Muscle of back (tissue), 13 donors: ENCODE data around the gene IL1RAPL2. TPM values are rescaled to one million over a fixed set of nuclear protein-coding genes. Genes with fewer than 3 reads are reported as not detected.
"Not testable (repeated sequence)": the region's sequence is repeated elsewhere in the genome, so short reads cannot be mapped to it uniquely, and the experiment has no call there.

Source experiments
- DNase-seq, 3 donors: peaks; one replicate each; pipeline versions ENCODE4 v3.0.0 to v3.0.0-alpha.2; 2013
- long read RNA-seq, 9 donors: transcript quantifications; one replicate each; lab custom pipeline, GENCODE V29; 2026
- polyA plus RNA-seq, 10 donors: library from polyadenylated mRNA; unstranded; fragments of 120-200 nt; gene quantifications; one replicate each; pipeline ENCODE4 v1.2.1, GENCODE V29; 2013; ENCODE audit not compliant: insufficient read length in 10 of 10

The IL1RAPL2 gene
- polyA plus RNA-seq, result 1 to 10 TPM; 1.6 to 3.2 (median 2.5) TPM
- long read RNA-seq, donor 1, partial matches to known transcripts, result 0 of 1 reads
- long read RNA-seq, donor 1, other reads (novel, unspliced or antisense), result 0 of 1 reads
- long read RNA-seq, donor 2, partial matches to known transcripts, result 0 of 1 reads
- long read RNA-seq, donor 2, other reads (novel, unspliced or antisense), result 0 of 1 reads
- long read RNA-seq, donor 3, result 0 reads
- long read RNA-seq, donor 4, result 0 reads
- long read RNA-seq, donor 5, result 0 reads
- long read RNA-seq, donor 6, partial matches to known transcripts, result 0 of 1 reads
- long read RNA-seq, donor 6, other reads (novel, unspliced or antisense), result 0 of 1 reads
- long read RNA-seq, donor 7, result 0 reads
- long read RNA-seq, donor 8, result 0 reads
- long read RNA-seq, donor 9, result 0 reads

DNA sequence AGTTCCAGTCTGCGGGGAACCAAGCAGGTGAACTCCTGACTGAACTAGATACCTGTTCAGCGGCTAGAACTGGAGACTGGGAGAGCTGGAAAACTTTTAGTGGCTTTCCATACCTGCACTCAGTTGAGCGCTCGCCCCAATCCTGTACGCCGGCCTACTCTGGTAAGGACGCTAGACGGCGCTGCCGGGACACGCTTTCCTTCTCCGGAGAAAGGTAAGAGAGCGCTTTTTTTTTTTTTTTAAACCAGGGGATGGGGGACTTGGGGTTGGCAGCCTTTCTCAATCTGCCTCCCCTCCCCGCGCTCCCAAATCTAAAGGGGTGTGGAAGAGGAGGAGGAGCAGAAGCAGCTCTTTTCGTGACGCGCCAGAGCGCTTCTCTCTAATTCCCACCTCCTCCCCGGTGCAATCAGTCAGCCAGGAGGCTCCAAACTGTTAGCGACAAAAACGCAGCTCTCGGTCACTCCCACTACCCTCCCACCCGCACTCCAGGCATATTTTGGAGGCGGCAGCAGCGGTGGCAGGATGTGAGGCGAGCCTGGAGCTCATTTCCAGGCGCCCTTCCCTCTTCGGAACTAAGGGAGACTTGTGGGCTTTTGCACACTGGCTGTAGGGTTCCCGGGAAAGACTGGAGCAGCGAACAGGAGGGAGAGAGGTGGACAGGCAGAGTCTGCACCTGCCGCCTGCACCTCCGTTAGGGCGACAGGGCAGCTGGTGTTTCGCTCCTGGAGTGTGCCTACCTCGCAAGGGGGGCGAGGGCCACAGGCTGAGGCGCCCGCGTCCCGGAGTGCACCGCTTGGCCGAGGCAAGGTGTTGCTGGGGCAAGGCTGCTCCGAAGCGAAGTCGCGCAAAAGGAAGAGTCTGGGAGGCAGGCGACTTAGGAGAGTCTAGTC lies at the start of gene IL1RAPL2:
Gene IL1RAPL2 (plus strand): TSS at position 409 of the 890 bp plus-strand sequence.
- peak in 2 of 3 donors; percentile 48 to 75 for DNase-seq

DNA sequence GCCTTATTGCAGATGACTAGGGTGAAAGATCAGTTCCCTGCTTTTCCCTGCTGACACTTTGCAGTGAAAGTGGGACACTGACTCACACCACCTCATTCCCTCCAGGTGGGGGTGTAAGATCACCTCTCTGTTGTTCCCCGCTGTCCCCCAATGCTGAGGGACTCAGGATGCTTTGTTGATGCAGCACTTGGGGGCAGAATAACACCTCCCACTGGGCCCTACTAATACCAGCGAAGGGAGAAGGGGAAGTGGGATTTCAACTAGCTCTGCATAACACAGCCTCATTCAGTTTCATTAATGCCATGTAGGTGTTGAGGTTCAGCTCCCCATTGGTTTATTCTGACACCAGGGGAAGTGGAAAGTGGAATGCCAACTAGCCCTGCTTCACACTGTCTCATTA lies 43.6 kb upstream of the IL1RAPL2 start:
- no peak for DNase-seq

DNA sequence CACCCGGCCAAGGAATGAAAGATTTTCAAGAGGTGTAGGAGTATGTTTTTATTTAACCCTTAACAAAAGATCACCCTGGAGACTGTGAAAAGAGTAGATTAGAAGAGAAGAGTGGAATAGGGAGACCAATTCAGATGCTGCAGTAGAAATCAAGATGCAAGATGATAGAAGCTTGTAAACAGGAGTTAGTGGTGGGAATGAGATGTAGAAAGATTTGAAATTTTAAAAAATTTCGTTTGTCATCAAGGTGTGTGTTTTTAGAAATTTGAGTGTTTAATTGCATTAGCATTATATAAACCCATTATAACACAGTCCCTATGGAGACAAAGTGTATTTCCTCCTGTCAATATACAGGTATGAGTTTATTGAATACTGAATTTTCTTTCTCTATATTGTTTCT lies 42.1 kb upstream of the IL1RAPL2 start:
- no peak for DNase-seq

DNA sequence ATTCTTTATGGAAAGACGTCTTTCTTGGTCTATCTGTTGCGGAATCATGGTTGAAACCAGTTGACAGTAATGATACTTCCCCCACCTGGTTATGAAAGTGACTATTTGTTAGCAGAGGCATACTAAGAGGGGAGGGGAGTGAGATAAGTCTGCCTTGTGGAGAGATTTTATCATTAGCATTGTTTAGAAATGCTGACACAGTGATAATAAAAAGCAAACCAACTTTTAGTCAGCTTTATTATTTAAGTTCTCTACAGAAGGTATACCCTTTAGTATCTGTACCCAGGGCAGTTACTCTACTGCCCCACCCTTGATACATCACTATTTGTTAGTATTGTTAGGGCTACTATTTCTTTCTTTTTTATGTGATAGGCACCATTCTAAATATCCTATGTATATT lies 26.9 kb upstream of the IL1RAPL2 start:
- DNase-seq, result no peak

DNA sequence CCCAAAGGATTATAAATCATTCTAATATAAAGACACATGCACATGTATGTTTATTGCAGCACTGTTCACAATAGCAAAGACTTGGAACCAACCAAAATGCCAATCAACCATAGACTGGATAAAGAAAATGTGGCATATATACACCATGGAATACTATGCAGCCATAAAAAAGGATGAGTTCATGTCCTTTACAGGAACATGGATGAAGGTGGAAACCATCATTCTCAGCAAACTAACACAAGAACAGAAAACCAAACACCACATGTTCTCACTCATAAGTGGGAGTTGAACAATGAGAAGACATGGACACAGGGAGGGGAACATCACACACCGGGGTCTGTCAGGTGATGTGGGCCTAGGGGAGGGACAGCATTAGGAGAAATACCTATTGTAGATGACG lies 23.6 kb upstream of the IL1RAPL2 start:
- DNase-seq, result not testable (repeated sequence)

DNA sequence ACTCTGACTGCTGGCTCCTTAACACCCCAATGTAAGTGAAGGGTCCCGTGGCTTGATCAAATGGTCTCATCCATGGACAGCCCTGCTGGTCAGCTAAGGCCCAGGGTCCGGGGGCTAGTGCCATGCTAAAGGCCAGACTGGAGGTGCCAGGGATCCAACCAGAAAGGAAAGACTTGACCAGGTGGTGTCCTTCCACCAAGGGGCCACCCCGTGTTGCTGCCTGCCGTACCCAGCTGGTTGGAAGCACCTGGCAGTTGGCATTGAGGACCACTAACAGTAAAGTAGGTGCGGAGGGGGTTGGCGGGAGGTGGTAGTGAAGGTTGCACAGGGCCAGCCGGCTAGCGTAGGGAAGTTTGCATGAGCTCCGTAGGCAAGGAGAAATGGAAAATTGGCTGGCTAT lies 1.7 kb upstream of the IL1RAPL2 start:
- DNase-seq, result peak in 1 of 3 donors; percentile 1

DNA sequence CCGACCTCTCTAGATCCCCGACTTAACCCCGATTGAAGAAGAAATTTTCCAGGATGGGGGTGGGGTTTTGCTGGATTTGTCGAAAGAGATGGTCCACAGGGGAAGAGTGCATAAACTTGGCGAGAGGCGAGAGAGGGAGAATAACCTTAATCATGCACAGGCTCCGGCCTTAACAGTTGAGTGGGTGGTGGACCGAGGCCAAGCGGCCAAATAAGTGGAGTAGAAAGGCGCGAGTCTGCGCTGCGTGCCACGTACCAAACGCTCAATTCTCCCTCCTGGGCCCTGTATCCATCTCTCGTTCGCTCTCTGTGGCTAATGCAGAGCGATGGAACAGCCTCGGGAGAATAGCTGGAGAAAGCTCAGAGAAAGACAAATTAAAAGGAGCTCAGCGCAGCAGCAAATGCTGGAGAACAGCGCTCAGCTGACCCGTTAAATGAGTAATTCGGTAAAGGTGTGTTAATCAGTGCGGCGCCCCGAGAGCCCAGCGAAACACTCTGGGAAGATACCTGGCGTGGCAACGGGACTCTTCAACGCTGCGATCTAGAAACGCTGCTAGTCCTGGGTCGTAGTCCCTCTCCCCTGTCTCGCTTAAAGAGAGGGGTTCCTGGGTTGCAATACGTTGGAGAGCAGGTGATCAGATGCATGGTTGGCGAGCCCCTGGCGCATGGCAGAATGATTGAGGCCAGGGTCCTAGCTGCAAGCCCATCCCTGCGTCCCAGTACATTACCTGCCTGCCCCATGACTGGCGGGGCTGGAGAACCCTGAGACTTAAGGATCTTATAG lies 887 bp upstream of the IL1RAPL2 start:
- peak in 1 of 3 donors; percentile 30 for DNase-seq

DNA sequence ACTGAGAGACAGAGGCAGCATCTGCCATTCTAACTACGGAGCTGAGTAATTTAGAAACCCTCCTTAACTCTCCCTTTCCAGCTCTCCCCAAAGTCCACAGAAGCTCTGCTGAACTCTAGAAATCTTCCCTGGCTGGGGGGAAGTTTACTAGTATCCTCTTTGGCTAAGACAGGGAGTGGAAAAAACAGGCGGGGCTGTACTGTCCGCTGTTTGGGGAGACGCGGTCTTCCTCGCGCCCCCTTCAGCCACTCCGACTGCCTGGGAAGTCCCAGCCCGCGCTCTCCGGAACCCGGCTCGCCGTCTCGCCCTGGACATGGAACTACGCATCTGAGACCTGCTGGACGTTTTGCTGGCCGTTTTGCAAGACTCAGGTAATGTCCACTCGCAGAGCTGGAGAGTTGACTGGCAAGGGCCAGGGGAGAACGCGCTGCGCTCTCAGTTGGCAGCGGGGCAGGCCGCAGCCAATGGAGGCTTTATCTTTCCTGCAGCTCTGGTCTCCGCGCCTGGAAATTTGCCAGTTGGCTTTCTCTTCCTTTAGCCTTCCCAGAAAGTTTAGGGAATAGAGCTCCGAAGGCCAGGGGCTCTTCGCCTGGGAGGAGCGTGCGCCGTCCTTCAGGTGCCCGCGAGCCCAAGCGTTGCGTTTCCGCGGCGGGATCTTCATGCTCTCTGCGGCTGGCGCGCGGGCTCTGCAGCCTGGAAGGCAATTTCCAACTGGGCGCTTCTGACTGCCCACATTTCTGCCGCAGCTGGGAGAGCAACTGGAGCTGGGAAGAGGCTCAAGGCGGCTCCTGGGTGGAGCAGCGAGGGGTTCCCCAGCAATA lies 892 bp downstream of the IL1RAPL2 start:
- DNase-seq, result peak in 2 of 3 donors; percentile 32 to 67

DNA sequence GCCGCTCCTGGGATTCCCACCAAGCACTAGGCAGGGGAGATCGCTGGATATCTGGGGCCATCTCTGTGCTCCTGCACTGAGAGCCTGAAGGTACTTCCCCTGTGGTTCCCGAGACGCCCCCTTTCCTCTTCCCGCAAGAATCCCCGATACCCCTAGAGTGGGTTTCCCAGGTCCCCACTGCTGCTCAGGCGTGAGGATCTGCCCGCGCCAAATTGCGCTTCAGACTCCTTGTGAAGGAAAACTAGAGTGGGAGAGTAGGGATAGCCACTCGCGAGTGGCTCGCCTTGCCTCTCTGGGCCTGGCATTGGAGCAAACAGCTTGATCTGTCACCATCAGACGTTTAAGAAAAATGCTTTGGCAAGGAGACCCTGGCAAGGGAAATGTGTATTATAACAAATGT lies 1.5 kb downstream of the IL1RAPL2 start:
- DNase-seq, result peak in 1 of 3 donors; percentile 13

DNA sequence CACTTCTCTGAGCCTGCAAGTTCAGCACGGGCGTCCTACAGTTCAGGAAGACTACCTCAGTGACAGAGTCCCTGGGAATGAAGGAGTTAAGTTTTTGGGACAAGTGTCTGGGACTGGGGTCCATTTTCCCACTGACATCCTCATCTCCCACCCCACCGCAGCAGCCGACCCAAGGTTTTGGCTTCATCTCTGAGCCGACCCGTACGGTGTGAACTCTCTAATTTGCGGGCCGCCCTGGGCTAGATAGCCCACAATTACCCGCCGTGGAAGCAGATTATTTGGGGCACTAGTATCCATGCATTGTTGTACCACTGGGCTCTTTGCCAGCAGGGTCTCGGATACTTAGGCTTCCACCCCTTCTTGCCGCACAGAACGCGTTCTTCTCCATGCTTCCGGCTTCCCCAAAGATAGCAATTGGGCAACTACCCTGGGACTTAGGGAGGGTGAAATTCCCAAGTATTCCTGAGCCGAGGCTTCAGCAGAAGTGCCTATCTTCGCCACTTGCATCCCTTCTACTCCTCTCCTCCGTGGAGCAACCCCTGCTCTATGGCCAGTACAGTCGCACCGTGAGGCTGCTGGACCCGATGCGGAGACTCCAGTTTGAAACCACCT lies 2.4 kb downstream of the IL1RAPL2 start:
- DNase-seq, result peak in 1 of 3 donors; percentile 7

DNA sequence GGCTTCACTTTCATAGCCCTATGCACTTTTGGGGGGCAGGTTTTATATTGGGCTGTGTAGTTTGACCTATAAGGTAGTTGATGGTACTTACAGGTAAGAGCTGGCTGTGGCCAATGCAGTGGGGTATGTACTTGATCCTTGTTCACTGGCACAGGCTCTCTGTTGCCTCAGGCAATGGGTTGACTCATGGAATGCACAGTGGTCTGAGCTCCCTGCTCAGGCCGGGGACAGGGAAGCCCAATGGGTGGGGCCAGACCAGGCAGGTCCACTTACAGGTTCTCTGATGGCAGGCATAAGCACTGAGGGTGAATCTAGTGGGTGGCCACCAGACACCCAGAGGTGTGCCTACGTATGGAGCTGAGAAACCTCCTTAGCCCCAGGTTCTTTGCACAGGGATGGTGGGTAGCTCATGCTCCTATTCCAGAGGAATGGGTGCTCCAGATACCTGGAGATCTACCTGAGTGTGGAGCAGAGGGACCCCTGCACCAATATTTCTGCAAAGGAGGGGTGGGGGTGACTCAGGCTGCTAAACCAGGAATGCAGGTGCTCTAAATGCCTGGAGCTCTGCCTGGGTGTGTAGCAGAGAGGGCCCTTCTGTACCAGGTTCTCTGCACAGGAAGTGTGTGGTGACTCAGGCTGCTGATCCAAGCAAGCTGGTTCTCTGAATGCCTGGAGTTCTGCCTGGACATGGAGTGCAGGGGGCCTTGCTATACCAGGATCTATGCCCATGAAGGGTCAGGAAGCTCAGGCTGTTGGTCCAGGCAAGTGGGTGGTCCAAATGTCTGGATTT lies 52.3 kb downstream of the IL1RAPL2 start:
- no peak for DNase-seq

DNA sequence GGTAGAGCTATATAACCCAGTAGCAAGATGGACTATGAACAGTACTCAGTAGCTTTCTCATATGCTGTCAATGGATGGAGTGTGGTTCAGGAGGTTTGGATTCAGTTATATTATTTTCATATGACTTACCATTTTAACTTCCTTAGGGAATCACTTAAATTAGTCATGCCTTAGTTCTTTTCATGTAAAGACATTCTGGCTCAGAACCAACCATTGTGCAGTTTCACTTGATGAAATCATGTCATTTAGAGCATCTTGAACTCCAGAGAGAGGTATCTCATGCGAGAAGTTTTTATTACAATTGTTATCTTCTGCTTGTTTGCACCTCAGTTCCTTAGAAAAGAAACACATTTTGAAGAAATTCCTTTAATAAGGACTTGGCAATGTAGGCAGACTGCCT lies 55.8 kb downstream of the IL1RAPL2 start:
- DNase-seq, result no peak

DNA sequence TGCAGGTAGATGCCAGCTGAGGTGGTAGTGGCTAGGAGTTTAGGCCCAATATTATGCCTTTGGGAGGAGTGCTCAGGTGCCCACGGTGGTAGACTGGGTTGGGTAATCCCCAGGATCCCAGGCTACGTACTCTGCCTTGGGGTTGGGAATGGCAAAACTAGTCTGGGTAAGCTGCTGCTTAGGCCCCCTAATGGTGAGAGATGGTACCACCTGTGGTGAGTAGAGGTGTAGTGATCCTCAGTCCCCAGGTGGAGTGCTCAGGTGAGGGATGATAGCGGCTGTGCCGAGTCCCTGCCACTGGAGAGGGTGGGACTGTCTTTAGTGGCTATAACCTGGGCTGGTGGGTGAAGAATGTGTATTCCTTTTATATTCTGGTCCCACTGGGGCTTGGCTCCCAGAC lies 75.2 kb downstream of the IL1RAPL2 start:
- DNase-seq, result no peak

DNA sequence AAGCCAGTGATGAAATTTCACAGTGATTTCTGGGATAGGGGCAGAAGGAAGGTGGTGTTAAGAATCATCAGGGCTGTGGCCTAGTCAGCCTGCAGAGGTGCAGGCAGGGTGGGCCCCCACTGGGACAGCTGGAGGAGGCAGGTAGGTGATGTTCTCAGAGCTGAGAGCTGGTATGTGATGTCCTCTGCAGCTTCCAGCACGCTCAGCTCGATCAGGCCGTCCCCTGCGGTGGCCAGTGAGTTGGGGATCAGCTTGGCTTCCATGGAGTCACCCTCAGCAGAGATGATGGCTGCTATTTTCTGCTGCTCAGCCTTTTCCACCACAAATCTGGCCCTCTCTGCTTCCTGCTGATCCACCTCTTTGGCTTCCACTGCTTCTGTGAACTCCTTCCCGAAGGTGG lies 81.1 kb downstream of the IL1RAPL2 start:
- DNase-seq, result no peak

DNA sequence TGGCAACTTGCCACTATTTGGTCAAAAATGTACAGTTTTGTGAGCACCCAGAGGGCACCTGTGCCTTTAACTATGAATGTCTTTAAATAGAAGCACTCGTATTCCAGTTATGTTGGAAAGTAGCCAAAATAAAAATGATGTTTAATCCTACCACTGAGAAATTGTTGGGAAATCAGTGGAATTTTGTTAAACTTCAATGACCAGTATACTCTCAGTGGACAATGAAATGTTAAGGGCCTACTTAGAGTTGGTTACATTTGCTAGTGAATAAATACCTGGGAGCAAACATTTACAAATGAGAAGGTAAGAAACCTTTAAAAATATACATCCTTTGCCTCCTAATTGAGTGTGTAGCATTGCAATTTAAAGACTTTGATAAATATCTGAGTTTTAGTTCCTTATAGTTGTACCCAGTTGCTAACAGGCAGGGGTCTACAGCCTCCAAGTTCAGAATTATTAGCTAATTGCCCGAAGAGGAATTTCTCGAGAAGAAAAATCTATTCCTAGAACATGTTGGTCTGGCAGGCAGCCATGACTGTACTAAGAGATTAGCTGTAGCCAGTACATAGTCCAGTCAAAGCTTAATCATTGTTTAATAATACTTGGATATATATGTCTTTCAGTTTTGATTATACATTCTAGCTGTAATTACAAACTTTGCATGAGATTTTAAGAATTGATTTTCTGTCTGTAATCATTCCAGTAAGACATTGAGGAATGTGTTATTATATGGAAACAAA lies 93.2 kb downstream of the IL1RAPL2 start:
- peak; percentile 1 to 20 (median 5) for DNase-seq

DNA sequence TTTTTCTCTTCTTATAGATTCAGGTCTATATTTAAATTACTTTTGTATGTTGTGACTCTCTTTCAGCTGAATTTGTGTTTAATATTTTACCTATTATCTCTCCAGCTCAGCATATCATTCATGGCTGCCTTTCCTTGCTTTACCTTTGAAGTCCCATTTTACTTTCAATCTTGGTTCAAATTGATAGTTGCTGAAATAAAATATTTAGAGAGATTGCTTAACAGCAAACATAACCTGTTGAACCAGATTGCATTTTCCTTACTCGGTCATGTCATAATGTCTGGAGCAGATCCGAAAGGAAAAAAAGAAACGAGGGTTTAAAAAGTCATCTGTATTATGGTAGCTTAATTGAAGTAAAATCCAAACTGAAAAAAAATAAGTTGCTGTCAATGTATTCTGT lies 94.1 kb downstream of the IL1RAPL2 start:
- no peak for DNase-seq

DNA sequence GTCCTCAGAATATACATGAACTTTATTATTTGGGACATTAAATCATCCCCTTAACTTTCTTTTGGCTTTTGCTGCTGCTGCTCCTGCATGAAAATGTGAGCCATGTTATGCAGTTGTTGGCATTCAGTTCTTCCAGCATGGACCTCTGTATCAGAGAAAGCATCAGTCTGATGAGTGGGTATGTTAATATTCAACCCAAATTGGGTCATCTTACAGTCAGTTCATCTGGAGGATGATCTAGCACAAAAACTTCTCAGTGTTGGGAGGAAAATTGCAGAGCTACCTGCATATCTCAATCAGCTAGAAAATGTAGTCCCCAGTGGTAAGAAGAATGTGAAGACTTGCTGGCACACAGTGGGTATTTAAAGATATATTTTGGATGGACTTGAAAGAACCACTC lies 96.7 kb downstream of the IL1RAPL2 start:
- DNase-seq, result no peak

DNA sequence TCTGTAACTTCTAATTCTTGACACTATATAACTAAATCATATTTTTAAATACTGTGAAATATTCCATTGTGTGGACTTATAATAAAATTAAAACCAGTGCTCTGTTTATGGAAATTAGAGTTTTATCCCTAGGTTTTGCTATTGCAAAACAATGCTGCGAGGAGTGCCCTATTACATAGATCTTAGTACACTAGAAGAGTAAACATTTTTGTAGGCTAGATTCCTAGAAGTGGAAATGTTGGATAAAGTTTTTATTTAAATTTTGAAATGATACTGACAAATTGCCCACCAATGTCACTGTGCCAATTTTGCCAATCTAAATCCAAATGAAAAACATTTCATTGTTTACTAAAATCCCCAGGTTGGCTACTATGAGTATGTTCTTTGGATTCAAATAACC lies 99.7 kb downstream of the IL1RAPL2 start:
- no peak for DNase-seq

DNA sequence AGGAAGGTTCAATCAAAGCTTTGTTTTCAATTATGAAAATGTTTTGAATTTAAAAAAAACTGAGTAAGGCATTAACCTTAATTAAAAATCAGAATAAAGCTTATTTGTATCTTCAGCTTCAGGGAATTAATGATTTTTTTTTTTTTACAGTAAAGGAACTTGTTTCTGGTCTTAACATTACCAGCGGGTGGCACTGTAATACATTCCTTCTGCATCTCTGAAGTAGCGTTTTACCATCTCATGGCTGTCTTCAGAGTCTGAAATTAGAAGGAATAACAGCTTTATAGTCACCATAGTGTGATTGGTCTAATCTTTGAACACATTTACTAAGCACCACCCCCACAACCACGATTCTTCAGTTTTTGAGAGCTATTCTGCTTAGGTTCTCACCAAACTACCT lies 102.6 kb downstream of the IL1RAPL2 start:
- DNase-seq, result peak; percentile 2 to 36 (median 8)
